CD8-positive, alpha-beta memory T cell (primary cell): ENCODE data around the gene WWC1. TPM values are rescaled to one million over a fixed set of nuclear protein-coding genes. Genes with fewer than 3 reads are reported as not detected.

Source experiments
- CTCF ChIA-PET: fragments of 350-600 bp; sonication (Branson Sonifier 250); formaldehyde crosslinking; loops from one replicate; lab custom pipeline; 2021; ENCODE audit warnings: antibody characterized with exemption; lab: Charles Lee
- POLR2A ChIA-PET: fragments of 350-600 bp; sonication (Branson Sonifier 250); formaldehyde crosslinking; loops from one replicate; lab custom pipeline; 2021; ENCODE audit warnings: antibody characterized with exemption; lab: Charles Lee
- DNase-seq, 5 donors: peaks; one replicate each; pipeline versions ENCODE4 v3.0.0 to v3.0.0-alpha.2; 2020 to 2022; ENCODE audit warnings: mixed read lengths in 1 of 5
- H3K27ac ChIP-seq: one replicate; pipeline ENCODE4 v1.7.0; 2013; ENCODE audit warnings: low read depth, mild to moderate bottlenecking, low read length, moderate library complexity
- H3K27me3 ChIP-seq: 2 replicates; pipeline ENCODE4 v1.7.0; 2013; ENCODE audit warnings: low read length, mild to moderate bottlenecking; ENCODE audit not compliant: insufficient read depth, poor library complexity, severe bottlenecking
- H3K36me3 ChIP-seq: 2 replicates; pipeline ENCODE4 v1.7.0; 2013; ENCODE audit warnings: mild to moderate bottlenecking, low read length, moderate library complexity; ENCODE audit not compliant: insufficient read depth
- H3K4me1 ChIP-seq: 2 replicates; pipeline ENCODE4 v1.7.0; 2013; ENCODE audit warnings: mild to moderate bottlenecking, low read length, moderate library complexity; ENCODE audit not compliant: insufficient read depth
- H3K4me3 ChIP-seq: 2 replicates; pipeline ENCODE4 v1.7.0; 2013; ENCODE audit warnings: mild to moderate bottlenecking, low read length
- H3K9me3 ChIP-seq: 2 replicates; pipeline ENCODE4 v1.7.0; 2013; ENCODE audit warnings: mild to moderate bottlenecking, low read length
- H3K27ac Mint-ChIP-seq, 8 donors: one replicate each; pipeline ENCODE4 v1.8.0; 2020 to 2021; ENCODE audit warnings: mixed read lengths in 8 of 8, mild to moderate bottlenecking in 6 of 8, inconsistent platforms in 3 of 8, moderate library complexity in 3 of 8
- H3K27me3 Mint-ChIP-seq, 2 donors: one replicate each; pipeline ENCODE4 v1.8.0; 2020 to 2021; ENCODE audit warnings: mixed read lengths in 2 of 2, mild to moderate bottlenecking in 1 of 2, moderate library complexity in 1 of 2
- H3K36me3 Mint-ChIP-seq, 3 donors: one replicate each; pipeline ENCODE4 v1.8.0; 2020 to 2021; ENCODE audit warnings: mixed read lengths in 3 of 3, inconsistent platforms in 1 of 3, mild to moderate bottlenecking in 1 of 3
- H3K4me1 Mint-ChIP-seq, 3 donors: one replicate each; pipeline ENCODE4 v1.8.0; 2020 to 2021; ENCODE audit warnings: mixed read lengths in 3 of 3, inconsistent platforms in 1 of 3, mild to moderate bottlenecking in 1 of 3
- H3K4me3 Mint-ChIP-seq, 7 donors: one replicate each; pipeline ENCODE4 v1.8.0; 2020 to 2021; ENCODE audit warnings: mixed read lengths in 7 of 7, mild to moderate bottlenecking in 6 of 7, moderate library complexity in 4 of 7, inconsistent platforms in 2 of 7
- H3K9me3 Mint-ChIP-seq, 5 donors: one replicate each; pipeline ENCODE4 v1.8.0; 2020 to 2022; ENCODE audit warnings: mixed read lengths in 5 of 5, mild to moderate bottlenecking in 3 of 5, moderate library complexity in 2 of 5, inconsistent platforms in 1 of 5
- polyA plus RNA-seq: library from polyadenylated mRNA; unstranded; fragments of 300-500 nt; fragmentation: Illumina TruSeq; gene quantifications from one replicate; pipeline ENCODE4 v1.2.3, GENCODE V29; 2021
- total RNA-seq, 2 experiments: library from RNA; stranded (reverse); gene quantifications; one replicate each; pipeline ENCODE4 v1.2.3, GENCODE V29; 2021

WWC1 gene
- total and polyA plus RNA-seq, 3 experiments from 2014 or later: 0.52 to 1.8 (median 0.77) TPM

DNA sequence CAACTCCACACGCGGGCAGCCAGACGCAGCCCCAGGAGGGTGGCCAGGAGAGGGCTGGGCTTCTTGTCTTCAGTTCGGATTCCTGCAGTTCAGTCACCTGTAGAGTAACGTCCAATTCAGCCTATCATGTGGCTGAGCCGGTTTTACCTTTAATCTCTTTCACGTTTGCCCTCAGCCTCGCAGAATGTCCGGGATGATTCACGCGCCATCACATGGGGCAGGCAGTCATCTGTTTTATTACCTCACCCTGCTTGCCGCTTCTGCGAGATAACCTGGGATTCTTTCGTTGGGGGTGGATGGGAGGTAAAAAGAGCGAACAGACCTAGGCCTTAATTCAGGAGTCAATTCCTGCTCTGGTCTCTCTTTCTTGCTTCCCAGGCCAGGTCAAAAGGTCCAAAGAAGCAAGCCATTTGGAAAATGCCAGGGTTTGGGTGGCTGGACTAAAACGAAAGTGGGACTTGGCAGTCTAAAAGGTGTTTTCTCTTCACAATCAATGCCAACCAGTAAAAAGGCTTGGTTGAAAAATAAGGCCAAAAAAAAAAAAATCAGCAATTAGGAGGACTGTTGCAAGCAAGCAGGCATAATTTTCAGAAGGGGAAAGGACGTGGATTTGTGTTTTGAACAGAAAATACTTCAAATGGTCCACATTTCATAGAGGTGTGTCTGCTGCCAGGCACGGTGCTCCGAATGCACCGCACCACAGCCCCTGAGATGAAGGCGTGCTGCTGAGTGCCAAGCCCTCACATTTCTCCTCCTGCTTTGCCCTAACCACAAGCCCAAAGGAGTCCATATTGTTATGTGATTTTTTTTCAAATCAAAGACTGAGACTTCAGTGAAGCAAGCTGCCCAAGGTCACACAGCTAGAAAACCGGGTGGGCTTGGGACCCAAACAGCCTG lies 2.8 kb upstream of the WWC1 start:
- ChIA-PET CTCF (no interaction called here), POLR2A (no interaction called here)
- Histone ChIP-seq H3K4me3 (no peak overlapping the region), H3K27me3 (peaks cover 10% of the 10 kb centered on the region), H3K36me3 (no peaks in the 10 kb centered on the region), H3K4me1 (no peaks in the 10 kb centered on the region), H3K9me3 (no peaks in the 10 kb centered on the region), H3K27ac (no peak overlapping the region)
- H3K36me3 Mint-ChIP-seq: peaks cover 0 to 3% (median 2%) of the 10 kb centered on the region in 3 donors
- peaks cover 13 to 23% (median 16%) of the 10 kb centered on the region in 5 donors for H3K9me3 Mint-ChIP-seq
- H3K4me1 Mint-ChIP-seq: peaks cover 7 to 19% (median 14%) of the 10 kb centered on the region in 3 donors
- peaks cover 21 to 45% of the 10 kb centered on the region in 2 donors for H3K27me3 Mint-ChIP-seq
- H3K4me3 Mint-ChIP-seq: peak overlapping the region in 1 of 7 donors; percentile 3
- H3K27ac Mint-ChIP-seq: no peak overlapping the region
- DNase-seq: no peak

DNA sequence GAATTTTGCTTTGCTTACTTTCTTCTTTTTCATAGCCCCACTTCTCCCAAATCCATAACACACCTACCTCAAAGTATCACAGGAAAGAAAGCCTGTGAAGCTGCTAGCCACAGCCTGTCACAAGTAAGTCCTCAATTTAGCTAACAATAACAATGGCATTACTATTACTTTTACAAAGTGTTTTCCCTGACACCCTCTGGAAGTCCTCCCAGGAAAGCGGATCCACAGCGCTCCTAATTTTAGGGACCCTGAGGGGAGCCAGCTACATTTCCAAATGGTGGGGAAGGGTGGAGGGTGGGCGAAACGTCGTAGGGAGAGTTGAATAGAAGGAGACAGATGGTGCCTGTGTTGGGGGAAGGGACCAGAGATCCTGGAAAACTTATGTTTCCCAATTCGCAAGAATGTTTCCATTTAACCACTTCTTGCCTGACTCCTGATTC lies 523 bp upstream of the WWC1 start:
- Mint-ChIP-seq H3K36me3 (peaks cover 0 to 3% (median 2%) of the 10 kb centered on the region in 3 donors), H3K4me3 (peak overlapping the region; percentile 61 to 82 (median 71)), H3K4me1 (peaks cover 7 to 19% (median 16%) of the 10 kb centered on the region in 3 donors), H3K27ac (peak overlapping the region in 2 of 8 donors; percentile 43 to 66), H3K9me3 (peaks cover 0 to 7% (median 5%) of the 10 kb centered on the region in 5 donors), H3K27me3 (peaks cover 22 to 48% of the 10 kb centered on the region in 2 donors)
- no peaks in the 10 kb centered on the region for H3K36me3 ChIP-seq
- no peak overlapping the region for H3K27ac ChIP-seq
- H3K4me3 ChIP-seq: no peak overlapping the region
- DNase-seq: no peak
- no peaks in the 10 kb centered on the region for H3K4me1 ChIP-seq
- no peaks in the 10 kb centered on the region for H3K9me3 ChIP-seq
- POLR2A ChIA-PET: no interaction called here
- H3K27me3 ChIP-seq: peaks cover 20% of the 10 kb centered on the region
- CTCF ChIA-PET: interaction anchor here (1.1 kb wide), 1 partner anchor 178 kb away, joined by 3 read pairs; no protein-coding TSS in a partner anchor

DNA sequence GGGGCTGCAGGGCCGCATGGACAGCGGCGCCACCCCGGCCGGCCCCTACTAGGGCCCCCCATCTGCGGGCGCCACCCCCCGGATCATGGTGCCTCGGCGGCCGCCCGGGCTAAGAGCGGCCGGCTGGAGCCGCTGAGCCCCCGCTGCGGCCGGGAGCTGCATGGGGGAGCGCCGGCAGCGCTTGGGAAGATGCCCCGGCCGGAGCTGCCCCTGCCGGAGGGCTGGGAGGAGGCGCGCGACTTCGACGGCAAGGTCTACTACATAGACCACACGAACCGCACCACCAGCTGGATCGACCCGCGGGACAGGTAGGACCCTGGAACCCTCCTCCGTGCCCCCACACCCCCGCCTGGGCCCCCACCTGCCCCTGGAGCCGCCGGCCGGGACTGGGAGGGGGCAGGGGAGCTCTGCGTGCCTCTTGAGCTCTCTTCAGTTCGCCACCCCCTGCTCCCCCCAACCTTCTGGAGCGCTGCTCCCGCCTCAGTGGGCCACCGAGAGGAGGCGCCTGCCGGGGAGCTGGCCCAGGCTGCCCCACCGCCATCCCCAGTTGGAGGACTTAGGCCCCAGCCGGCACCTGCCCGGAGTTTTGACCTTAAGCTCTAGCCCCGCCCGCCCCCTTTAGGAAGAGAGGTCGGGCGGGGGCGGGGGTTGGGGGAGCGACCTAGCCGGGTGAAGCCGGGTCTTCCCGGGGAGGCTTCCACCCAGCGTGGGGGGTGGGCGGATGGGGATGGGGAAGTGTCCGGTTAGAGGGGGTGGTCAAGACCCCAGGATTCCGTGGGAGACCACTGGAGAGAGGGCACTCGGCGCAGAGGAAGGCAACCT lies 730 bp downstream of the WWC1 start:
- Histone ChIP-seq H3K4me3 (no peak overlapping the region), H3K36me3 (no peaks in the 10 kb centered on the region), H3K9me3 (no peaks in the 10 kb centered on the region), H3K4me1 (no peaks in the 10 kb centered on the region), H3K27me3 (peaks cover 20% of the 10 kb centered on the region), H3K27ac (no peak overlapping the region)
- Mint-ChIP-seq H3K4me1 (peaks cover 7 to 19% (median 16%) of the 10 kb centered on the region in 3 donors), H3K27ac (no peak overlapping the region), H3K27me3 (peaks cover 23 to 54% of the 10 kb centered on the region in 2 donors), H3K9me3 (peaks cover 0 to 4% (median 2%) of the 10 kb centered on the region in 5 donors), H3K4me3 (peak overlapping the region in 1 of 7 donors; percentile 29), H3K36me3 (peaks cover 0 to 3% (median 2%) of the 10 kb centered on the region in 3 donors)
- ChIA-PET CTCF (interaction anchor here (1.1 kb wide), 1 partner anchor 176 kb away, joined by 3 read pairs; no protein-coding TSS in a partner anchor), POLR2A (no interaction called here)
- DNase-seq: no peak

DNA sequence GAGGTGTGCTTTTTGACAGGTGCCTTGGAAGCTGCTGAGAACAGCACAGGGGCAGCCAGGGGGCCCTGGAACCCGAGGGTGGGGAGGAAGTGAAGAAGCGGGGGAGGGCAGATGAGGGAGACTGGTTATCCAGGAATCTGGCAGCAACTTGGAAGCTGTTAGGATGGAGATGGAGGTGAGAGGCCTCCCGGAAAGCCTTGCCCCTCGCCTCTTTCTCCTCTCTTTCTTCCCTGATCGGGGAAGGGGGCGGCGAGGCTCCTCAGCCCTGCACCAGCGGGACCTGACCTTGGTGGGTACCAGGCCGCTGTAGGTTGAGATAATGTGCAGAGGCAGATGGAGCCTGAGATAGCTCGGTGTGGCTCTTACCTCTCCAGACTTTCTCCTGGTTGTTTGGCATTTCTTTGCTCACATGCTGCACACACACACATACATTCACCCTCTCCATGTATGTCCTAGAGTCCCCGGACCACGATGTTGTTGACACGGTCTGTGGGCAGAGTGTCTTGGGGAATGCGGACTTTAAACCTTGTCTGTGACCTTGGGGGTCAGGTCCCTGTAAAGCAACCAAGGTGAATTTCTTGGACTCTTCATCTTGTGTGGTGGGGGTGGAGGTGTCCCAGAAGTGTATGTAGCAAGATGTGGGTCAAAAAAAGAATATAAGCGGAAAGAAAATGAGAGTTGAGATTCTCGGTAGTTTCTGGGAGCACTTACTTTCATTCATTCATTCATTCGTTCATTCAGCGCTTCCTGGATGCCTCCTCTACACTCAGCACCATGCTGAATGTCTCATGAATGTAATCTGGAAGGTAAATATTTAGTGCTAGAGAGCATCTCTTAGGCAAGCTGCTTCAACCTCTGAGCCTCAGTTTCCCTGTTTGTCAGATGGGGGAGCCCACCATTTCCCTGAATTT lies 1.6 kb downstream of the WWC1 start:
- no peak overlapping the region for H3K4me3 ChIP-seq
- H3K27me3 ChIP-seq: peaks cover 20% of the 10 kb centered on the region

DNA sequence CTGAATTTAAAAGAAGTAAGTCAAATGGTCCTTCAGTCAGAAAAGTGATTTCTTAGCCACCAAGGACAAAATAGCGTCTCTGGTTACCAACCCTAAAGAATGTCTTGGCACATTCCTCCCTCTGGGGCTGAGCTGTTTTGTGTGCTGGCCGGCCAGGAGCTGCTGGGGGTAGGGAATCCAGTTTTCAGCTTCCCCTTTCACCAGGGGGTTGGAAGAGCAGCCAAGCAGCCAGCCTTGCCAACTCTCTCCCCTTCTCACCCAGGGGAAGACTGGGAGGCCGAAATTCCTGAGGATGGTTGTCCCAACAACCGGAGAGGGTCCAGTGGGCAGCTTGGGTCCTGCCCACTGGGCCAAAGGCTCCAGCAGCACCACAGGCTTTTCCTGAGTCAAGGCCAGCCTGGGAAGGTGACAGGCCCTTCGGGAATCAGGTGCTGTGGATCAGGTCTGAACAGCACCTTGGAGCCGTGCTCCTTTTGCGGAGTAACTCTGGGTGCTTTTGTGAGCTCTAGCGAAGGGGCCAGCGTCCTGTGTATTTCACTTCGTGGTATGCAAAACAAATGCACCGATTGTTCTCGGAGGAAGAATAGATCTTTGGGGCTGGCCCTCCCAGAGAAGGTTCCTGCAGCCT lies 4.2 kb downstream of the WWC1 start:
- Histone ChIP-seq H3K27me3 (peaks cover 20% of the 10 kb centered on the region), H3K9me3 (no peaks in the 10 kb centered on the region), H3K4me3 (no peak overlapping the region), H3K36me3 (no peaks in the 10 kb centered on the region), H3K4me1 (no peaks in the 10 kb centered on the region), H3K27ac (no peak overlapping the region)
- POLR2A ChIA-PET: no interaction called here
- Mint-ChIP-seq H3K36me3 (peaks cover 0 to 3% (median 1%) of the 10 kb centered on the region in 3 donors), H3K4me3 (no peak overlapping the region), H3K4me1 (peaks cover 6 to 12% (median 12%) of the 10 kb centered on the region in 3 donors), H3K9me3 (peaks cover 0 to 2% (median 0%) of the 10 kb centered on the region in 5 donors), H3K27me3 (peaks cover 21 to 38% of the 10 kb centered on the region in 2 donors), H3K27ac (no peak overlapping the region)
- CTCF ChIA-PET: no interaction called here
- no peak for DNase-seq

More for the DNA sequence above, 1.6 kb downstream of the WWC1 start:
- Mint-ChIP-seq H3K9me3 (peaks cover 0 to 2% (median 0%) of the 10 kb centered on the region in 5 donors), H3K4me1 (peaks cover 7 to 19% (median 16%) of the 10 kb centered on the region in 3 donors), H3K27me3 (peaks cover 21 to 52% of the 10 kb centered on the region in 2 donors), H3K36me3 (peaks cover 0 to 3% (median 2%) of the 10 kb centered on the region in 3 donors), H3K4me3 (peak overlapping the region; percentile 0 to 73 (median 29)), H3K27ac (no peak overlapping the region)
- H3K9me3 ChIP-seq: no peaks in the 10 kb centered on the region
- no peaks in the 10 kb centered on the region for H3K36me3 ChIP-seq
- CTCF ChIA-PET: no interaction called here
- POLR2A ChIA-PET: no interaction called here
- no peak overlapping the region for H3K27ac ChIP-seq
- DNase-seq: no peak
- H3K4me1 ChIP-seq: no peaks in the 10 kb centered on the region

DNA sequence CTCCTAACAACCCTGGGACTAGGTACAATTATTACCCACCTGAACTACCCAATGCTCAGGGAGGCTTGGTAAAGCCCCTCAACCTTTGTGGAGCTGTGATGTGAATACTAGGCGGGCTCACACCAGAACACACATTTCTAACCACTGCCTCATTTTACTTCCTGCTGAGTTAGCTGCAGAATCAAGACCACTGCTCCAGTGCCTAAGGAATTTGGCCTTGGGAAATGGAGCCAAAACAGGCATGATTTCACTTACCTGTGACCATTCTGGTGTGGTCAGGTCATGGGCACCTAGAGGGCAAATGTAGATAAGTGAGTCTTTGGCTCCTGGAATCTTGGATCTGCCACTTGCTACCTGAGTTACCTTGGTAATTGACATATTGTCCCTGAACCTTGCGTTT lies 5.2 kb downstream of the WWC1 start:
- H3K4me3 Mint-ChIP-seq: no peak overlapping the region
- H3K27me3 Mint-ChIP-seq: peaks cover 18 to 37% of the 10 kb centered on the region in 2 donors
- H3K27me3 ChIP-seq: peaks cover 20% of the 10 kb centered on the region
- H3K27ac ChIP-seq: no peak overlapping the region
- no peak overlapping the region for H3K4me3 ChIP-seq
- ChIA-PET CTCF (no interaction called here), POLR2A (no interaction called here)
- no peaks in the 10 kb centered on the region for H3K36me3 ChIP-seq
- peaks cover 0 to 2% (median 0%) of the 10 kb centered on the region in 5 donors for H3K9me3 Mint-ChIP-seq
- no peaks in the 10 kb centered on the region for H3K9me3 ChIP-seq
- no peak for DNase-seq
- peaks cover 0 to 3% (median 0%) of the 10 kb centered on the region in 3 donors for H3K36me3 Mint-ChIP-seq
- peak overlapping the region in 1 of 8 donors; percentile 56 for H3K27ac Mint-ChIP-seq
- no peaks in the 10 kb centered on the region for H3K4me1 ChIP-seq
- H3K4me1 Mint-ChIP-seq: peaks cover 0 to 8% (median 7%) of the 10 kb centered on the region in 3 donors

DNA sequence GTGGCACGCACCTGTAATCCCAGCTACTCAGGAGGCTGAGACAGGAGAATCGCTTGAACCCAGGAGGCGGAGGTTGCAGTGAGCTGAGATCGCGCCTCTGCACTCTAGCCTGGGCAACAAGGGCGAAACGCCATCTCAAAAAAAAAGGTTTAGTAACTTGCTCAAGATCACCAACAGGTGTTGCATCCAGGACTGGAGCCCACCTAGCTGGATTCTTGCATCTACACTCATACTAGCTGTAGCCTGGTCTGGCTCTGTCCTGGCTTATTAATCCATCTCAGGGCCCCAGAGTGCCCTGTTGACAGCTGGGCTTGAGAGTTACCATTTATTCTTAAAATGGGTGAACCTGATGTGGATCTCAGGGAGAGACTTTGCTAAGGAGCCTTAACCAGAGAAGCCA lies 7.5 kb downstream of the WWC1 start:
- Mint-ChIP-seq H3K4me1 (no peaks in the 10 kb centered on the region), H3K36me3 (no peaks in the 10 kb centered on the region), H3K4me3 (no peak overlapping the region), H3K27me3 (peaks cover 8 to 23% of the 10 kb centered on the region in 2 donors), H3K27ac (no peak overlapping the region), H3K9me3 (no peaks in the 10 kb centered on the region)
- Histone ChIP-seq H3K27ac (no peak overlapping the region), H3K9me3 (no peaks in the 10 kb centered on the region), H3K4me3 (no peak overlapping the region), H3K4me1 (no peaks in the 10 kb centered on the region), H3K36me3 (no peaks in the 10 kb centered on the region), H3K27me3 (peaks cover 10% of the 10 kb centered on the region)
- no peak for DNase-seq
- ChIA-PET POLR2A (no interaction called here), CTCF (no interaction called here)
